Neural cell (in vitro differentiated cells): ENCODE measurements around the gene TPR. TPM values are rescaled to one million over a fixed set of nuclear protein-coding genes. Genes with fewer than 3 reads are reported as not detected.

Experiments used
- H2AFZ ChIP-seq: fragments of 200-600, 300-800 bp; sonication (generic), shearing (Covaris generic); 2 replicates; pipeline ENCODE4 v1.6.0; 2014; ENCODE audit warnings: low read depth, mild to moderate bottlenecking, antibody characterized with exemption, low read length, moderate library complexity
- H3F3A ChIP-seq: fragments of 200-600 bp; shearing (Covaris generic); 2 replicates; pipeline ENCODE4 v1.6.1; 2016; ENCODE audit warnings: mild to moderate bottlenecking, moderate library complexity, mixed read lengths, antibody characterized with exemption, low read length; ENCODE audit not compliant: insufficient read depth, poor library complexity, severe bottlenecking
- H3K27ac ChIP-seq: fragments of 200-600, 300-800 bp; sonication (generic), shearing (Covaris generic); 2 replicates; pipeline ENCODE4 v1.5.1; 2014; ENCODE audit warnings: mild to moderate bottlenecking, low read length, moderate library complexity
- H3K27me3 ChIP-seq: fragments of 300-800, 200-600 bp; sonication (generic), shearing (Covaris generic); 2 replicates; pipeline ENCODE4 v1.6.0; 2014; ENCODE audit warnings: mild to moderate bottlenecking, low read depth, low read length, moderate library complexity; ENCODE audit not compliant: insufficient read depth
- H3K36me3 ChIP-seq: fragments of 300-800, 200-600 bp; sonication (generic), shearing (Covaris generic); 2 replicates; pipeline ENCODE4 v1.5.1; 2014; ENCODE audit warnings: mild to moderate bottlenecking, antibody characterized with exemption, low read length, moderate library complexity; ENCODE audit not compliant: insufficient read depth
- H3K4me2 ChIP-seq: fragments of 300-800, 200-600 bp; sonication (generic), shearing (Covaris generic); 2 replicates; pipeline ENCODE4 v1.6.0; 2014; ENCODE audit warnings: mild to moderate bottlenecking, low read length
- H3K4me3 ChIP-seq: fragments of 300-800, 200-600 bp; sonication (generic), shearing (Covaris generic); 2 replicates; pipeline ENCODE4 v1.5.1; 2014; ENCODE audit warnings: mild to moderate bottlenecking, low read length, moderate library complexity
- H3K79me2 ChIP-seq: fragments of 200-600 bp; shearing (Covaris generic); replicated peaks from 2 replicates; pipeline ENCODE4 v1.6.0; 2014; ENCODE audit warnings: mild to moderate bottlenecking, low read length, moderate library complexity; ENCODE audit not compliant: insufficient read depth
- H3K9ac ChIP-seq: fragments of 300-800, 200-600 bp; sonication (generic), shearing (Covaris generic); 2 replicates; pipeline ENCODE4 v1.6.1; 2016; ENCODE audit warnings: mild to moderate bottlenecking, low read length, mixed read lengths
- H3K9me2 ChIP-seq: fragments of 200-600 bp; shearing (Covaris generic); 2 replicates; pipeline ENCODE4 v1.6.1; 2016; ENCODE audit warnings: mild to moderate bottlenecking, low read length, mixed read lengths; ENCODE audit not compliant: insufficient read depth
- H3K9me3 ChIP-seq: fragments of 200-600, 300-800 bp; sonication (generic), shearing (Covaris generic); 2 replicates; pipeline ENCODE4 v1.6.1; 2016; ENCODE audit warnings: mild to moderate bottlenecking, mixed run types, low read length, moderate library complexity, mixed read lengths
- H4K20me1 ChIP-seq: fragments of 200-600 bp; shearing (Covaris generic); 2 replicates; pipeline ENCODE4 v1.6.1; 2016; ENCODE audit warnings: mild to moderate bottlenecking, mixed run types; ENCODE audit not compliant: insufficient read depth
- CTCF ChIP-seq: fragments of 450-650 bp; IDR thresholded peaks from 2 replicates; pipeline ENCODE4 v1.5.1; 2014; ENCODE audit warnings: antibody characterized with exemption, mild to moderate bottlenecking, moderate library complexity; ENCODE audit not compliant: poor library complexity, severe bottlenecking
- EP300 ChIP-seq: fragments of 450-650 bp; conservative IDR thresholded peaks from 2 replicates; pipeline ENCODE4 v1.6.1; 2014; ENCODE audit warnings: antibody characterized with exemption, mild to moderate bottlenecking, moderate library complexity; ENCODE audit not compliant: poor library complexity, severe bottlenecking
- EZH2 ChIP-seq: fragments of 200-600, 300-800 bp; shearing (Covaris generic), sonication (generic); IDR thresholded peaks from 2 replicates; pipeline ENCODE4 v1.6.1; 2014; ENCODE audit warnings: antibody characterized with exemption, low read length, borderline replicate concordance, mild to moderate bottlenecking; ENCODE audit not compliant: insufficient read depth, poor library complexity, severe bottlenecking
- MXI1 ChIP-seq: fragments of 450-650 bp; conservative IDR thresholded peaks from 2 replicates; pipeline ENCODE4 v1.6.1; 2014; ENCODE audit warnings: antibody characterized with exemption, mild to moderate bottlenecking; ENCODE audit not compliant: poor library complexity, severe bottlenecking
- POLR2AphosphoS5 ChIP-seq: IDR thresholded peaks from 2 replicates; pipeline ENCODE4 v1.6.1; 2012
- RAD21 ChIP-seq: fragments of 450-650 bp; conservative IDR thresholded peaks from 2 replicates; pipeline ENCODE4 v1.6.1; 2014; ENCODE audit warnings: antibody characterized with exemption, mild to moderate bottlenecking, moderate library complexity
- SMC3 ChIP-seq: fragments of 450-650 bp; conservative IDR thresholded peaks from 2 replicates; pipeline ENCODE4 v1.6.1; 2014; ENCODE audit warnings: antibody characterized with exemption, mild to moderate bottlenecking, moderate library complexity; ENCODE audit not compliant: poor library complexity
- TAF1 ChIP-seq: IDR thresholded peaks from 2 replicates; pipeline ENCODE4 v1.6.1; 2012; ENCODE audit warnings: low read depth
- polyA plus RNA-seq: library from polyadenylated mRNA; depleted of rRNA; stranded (reverse); fragments of >200 nt; gene quantifications from 2 replicates; pipeline ENCODE4 v1.2.3, GENCODE V29; 2014
- TF ChIP-seq, protein P1 (sequence below): IDR thresholded peaks from 2 replicates; pipeline ENCODE4 v1.6.1; 2012; ENCODE audit warnings: borderline replicate concordance

Gene TPR
- polyA plus RNA-seq, 1 donor from 2014 or later = 91.2 TPM

GRCh38 chr1:186282466-186282865, 92.6 kb downstream of the TPR start:
- H3F3A ChIP-seq = no peaks in the 10 kb centered on the region
- H2AFZ ChIP-seq = no peak overlapping the region
- no peak overlapping the region for H3K9ac ChIP-seq
- H3K27me3 ChIP-seq = no peaks in the 10 kb centered on the region
- no peaks in the 10 kb centered on the region for H3K79me2 ChIP-seq
- H4K20me1 ChIP-seq = no peaks in the 10 kb centered on the region
- H3K4me3 ChIP-seq = no peak overlapping the region
- H3K9me3 ChIP-seq = no peaks in the 10 kb centered on the region
- no peaks in the 10 kb centered on the region for H3K9me2 ChIP-seq
- no peak overlapping the region for H3K4me2 ChIP-seq
- H3K27ac ChIP-seq = no peak overlapping the region
- no peaks in the 10 kb centered on the region for H3K36me3 ChIP-seq
- TF ChIP-seq, protein P1, sequence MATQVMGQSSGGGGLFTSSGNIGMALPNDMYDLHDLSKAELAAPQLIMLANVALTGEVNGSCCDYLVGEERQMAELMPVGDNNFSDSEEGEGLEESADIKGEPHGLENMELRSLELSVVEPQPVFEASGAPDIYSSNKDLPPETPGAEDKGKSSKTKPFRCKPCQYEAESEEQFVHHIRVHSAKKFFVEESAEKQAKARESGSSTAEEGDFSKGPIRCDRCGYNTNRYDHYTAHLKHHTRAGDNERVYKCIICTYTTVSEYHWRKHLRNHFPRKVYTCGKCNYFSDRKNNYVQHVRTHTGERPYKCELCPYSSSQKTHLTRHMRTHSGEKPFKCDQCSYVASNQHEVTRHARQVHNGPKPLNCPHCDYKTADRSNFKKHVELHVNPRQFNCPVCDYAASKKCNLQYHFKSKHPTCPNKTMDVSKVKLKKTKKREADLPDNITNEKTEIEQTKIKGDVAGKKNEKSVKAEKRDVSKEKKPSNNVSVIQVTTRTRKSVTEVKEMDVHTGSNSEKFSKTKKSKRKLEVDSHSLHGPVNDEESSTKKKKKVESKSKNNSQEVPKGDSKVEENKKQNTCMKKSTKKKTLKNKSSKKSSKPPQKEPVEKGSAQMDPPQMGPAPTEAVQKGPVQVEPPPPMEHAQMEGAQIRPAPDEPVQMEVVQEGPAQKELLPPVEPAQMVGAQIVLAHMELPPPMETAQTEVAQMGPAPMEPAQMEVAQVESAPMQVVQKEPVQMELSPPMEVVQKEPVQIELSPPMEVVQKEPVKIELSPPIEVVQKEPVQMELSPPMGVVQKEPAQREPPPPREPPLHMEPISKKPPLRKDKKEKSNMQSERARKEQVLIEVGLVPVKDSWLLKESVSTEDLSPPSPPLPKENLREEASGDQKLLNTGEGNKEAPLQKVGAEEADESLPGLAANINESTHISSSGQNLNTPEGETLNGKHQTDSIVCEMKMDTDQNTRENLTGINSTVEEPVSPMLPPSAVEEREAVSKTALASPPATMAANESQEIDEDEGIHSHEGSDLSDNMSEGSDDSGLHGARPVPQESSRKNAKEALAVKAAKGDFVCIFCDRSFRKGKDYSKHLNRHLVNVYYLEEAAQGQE = no peak
- TF ChIP-seq TAF1 (no peak), EP300 (no peak), RAD21 (no peak), EZH2 (no peak)

DNA sequence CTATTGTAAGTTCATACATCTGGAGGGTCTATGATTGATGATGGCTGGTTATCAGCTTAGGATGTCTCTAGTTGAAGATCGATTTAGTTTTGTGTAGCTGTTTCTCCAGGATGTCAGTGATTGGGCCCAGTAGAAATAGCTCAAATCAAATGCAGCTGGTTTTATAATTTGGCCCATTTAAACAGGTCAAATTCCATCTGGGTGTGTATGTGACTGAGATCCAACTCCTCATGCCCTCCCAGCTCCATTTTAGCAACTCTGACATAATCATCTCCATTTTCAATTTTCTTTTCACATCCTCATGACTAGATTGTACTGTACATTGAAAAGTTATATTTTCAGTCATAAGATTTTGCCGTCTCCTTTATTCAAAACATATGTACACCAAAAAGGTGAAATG, 99.2 kb downstream of the TPR start:
- TF ChIP-seq, protein P1 = no peak
- TF ChIP-seq POLR2AphosphoS5 = no peak
- TF ChIP-seq EP300 = no peak
- TF ChIP-seq SMC3 = no peak
- Histone ChIP-seq H2AFZ (no peak overlapping the region), H3K79me2 (no peaks in the 10 kb centered on the region), H3K4me2 (no peak overlapping the region), H3K36me3 (no peaks in the 10 kb centered on the region), H4K20me1 (no peaks in the 10 kb centered on the region), H3F3A (no peaks in the 10 kb centered on the region), H3K4me3 (no peak overlapping the region), H3K9me3 (no peaks in the 10 kb centered on the region), H3K27me3 (no peaks in the 10 kb centered on the region), H3K9ac (no peak overlapping the region), H3K9me2 (no peaks in the 10 kb centered on the region), H3K27ac (no peak overlapping the region)

DNA sequence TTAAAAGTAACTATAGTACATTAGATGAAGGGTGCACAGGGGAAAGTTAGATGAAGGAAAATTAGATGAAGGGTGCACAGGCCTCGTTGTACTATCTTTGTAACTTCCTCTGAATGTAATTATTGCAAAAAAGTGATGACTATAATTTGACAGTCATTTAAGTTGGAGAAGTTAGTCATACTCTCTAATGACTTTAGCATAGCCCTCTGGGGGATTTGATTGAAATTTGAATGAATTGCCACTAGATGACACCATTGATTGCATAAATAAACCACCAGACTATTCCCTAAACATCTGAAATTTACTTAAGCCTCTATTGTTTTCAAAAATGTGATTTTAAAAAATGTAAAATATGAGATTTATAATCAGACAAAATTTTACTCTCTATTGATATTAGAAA, 102.6 kb downstream of the TPR start:
- H3F3A ChIP-seq = no peaks in the 10 kb centered on the region
- no peaks in the 10 kb centered on the region for H3K79me2 ChIP-seq
- H3K27ac ChIP-seq = no peak overlapping the region
- no peaks in the 10 kb centered on the region for H4K20me1 ChIP-seq
- no peak overlapping the region for H3K4me2 ChIP-seq
- H3K4me3 ChIP-seq = no peak overlapping the region
- no peak overlapping the region for H2AFZ ChIP-seq
- TF ChIP-seq TAF1 (no peak), POLR2AphosphoS5 (no peak), MXI1 (no peak), SMC3 (no peak), RAD21 (no peak), EZH2 (no peak), CTCF (no peak), EP300 (no peak)
- TF ChIP-seq, protein P1 = no peak
- no peaks in the 10 kb centered on the region for H3K36me3 ChIP-seq
- H3K9me2 ChIP-seq = no peaks in the 10 kb centered on the region
- no peak overlapping the region for H3K9ac ChIP-seq
- no peaks in the 10 kb centered on the region for H3K27me3 ChIP-seq
- no peaks in the 10 kb centered on the region for H3K9me3 ChIP-seq
